HepG2 (cell line): ENCODE data around the gene MTA1. TPM values are rescaled to one million over a fixed set of nuclear protein-coding genes. Genes with fewer than 3 reads are reported as not detected.

Experiments
- ATAC-seq: fragments of 200-7000 bp; cut with Tn5 transposase; 3 replicates; pipeline ENCODE4 v1.9.1; 2020; ENCODE audit warnings: mild to moderate bottlenecking, moderate library complexity
- BruUV-seq: library from RNA; stranded (reverse); fragments of 400-500 nt; replicated peaks from 2 replicates; lab custom pipeline; 2021; lab: Mats Ljungman, UMichigan
- CTCF ChIA-PET: fragments of 300-600 bp; formaldehyde crosslinking; extraction: SDS; loops from one replicate; lab custom pipeline; 2021; ENCODE audit warnings: low total read pairs, inconsistent platforms, low intra/inter-chr PET ratio; lab: Yijun Ruan, JAX
- POLR2A ChIA-PET: fragments of 350-600 bp; sonication (Branson Sonifier 250); formaldehyde crosslinking; loops from one replicate; lab custom pipeline; 2020; ENCODE audit warnings: antibody characterized with exemption, inconsistent platforms; lab: Yijun Ruan, JAX
- DNase-seq: peaks from one replicate; pipeline ENCODE4 v3.0.0-alpha.2; 2015; ENCODE audit warnings: low spot score
- FAIRE-seq: peaks from 3 replicates; lab custom pipeline; 2011; peaks lifted over from hg19 to GRCh38; lab: Jason Lieb, UNC
- H2AFZ ChIP-seq: one replicate; pipeline ENCODE4 v1.6.1; 2011; ENCODE audit warnings: low read length, inconsistent platforms
- H3K27ac ChIP-seq: fragments of 300-600 bp; 3 replicates; pipeline ENCODE4 v1.8.0; 2011; ENCODE audit warnings: mixed run types, mild to moderate bottlenecking, mixed read lengths, low read length, inconsistent platforms; ENCODE audit not compliant: insufficient read depth; ENCODE audit errors: extremely low read length
- H3K27me3 ChIP-seq, 2 experiments: fragments of 200-600 bp in 1 of 2; 2 replicates in 1 of 2; 3 replicates in 1 of 2; pipeline versions ENCODE4 v1.6.0 to v1.8.0; 2011; ENCODE audit warnings: low read length in 2 of 2, mild to moderate bottlenecking in 2 of 2, moderate library complexity in 2 of 2, inconsistent platforms in 1 of 2; ENCODE audit not compliant: insufficient read depth in 2 of 2, control insufficient read depth in 1 of 2
- H3K36me3 ChIP-seq, 2 experiments: fragments of 200-600 bp in 1 of 2; replicated peaks in 1 of 2; 2 replicates in 1 of 2; 3 replicates in 1 of 2; pipeline versions ENCODE4 v1.5.1 to v1.8.0; 2011; ENCODE audit warnings: low read length in 2 of 2, inconsistent platforms in 1 of 2; ENCODE audit not compliant: insufficient read depth in 2 of 2, control insufficient read depth in 1 of 2
- H3K4me1 ChIP-seq: 2 replicates; pipeline ENCODE4 v1.5.1; 2012; ENCODE audit warnings: low read length, inconsistent platforms; ENCODE audit not compliant: insufficient read depth
- H3K4me2 ChIP-seq: 2 replicates; pipeline ENCODE4 v1.6.0; 2011; ENCODE audit warnings: low read depth, low read length, inconsistent platforms
- H3K4me3 ChIP-seq, 3 experiments: fragments of 200-600 bp in 1 of 3; sonication (generic), shearing (Covaris generic) in 1 of 3; replicated peaks in 1 of 3; 2 replicates each; pipeline ENCODE4 v1.5.1; 2011 to 2016; ENCODE audit warnings: low read length in 3 of 3, inconsistent platforms in 2 of 3, low read depth in 2 of 3, mild to moderate bottlenecking in 2 of 3, control low read depth in 1 of 3, mixed read lengths in 1 of 3; ENCODE audit not compliant: insufficient read depth in 1 of 3
- H3K79me2 ChIP-seq: one replicate; pipeline ENCODE4 v1.6.1; 2011; ENCODE audit warnings: low read length, inconsistent platforms; ENCODE audit not compliant: insufficient read depth
- H3K9ac ChIP-seq: 2 replicates; pipeline ENCODE4 v1.6.0; 2011; ENCODE audit warnings: mild to moderate bottlenecking, low read depth, low read length, inconsistent platforms; ENCODE audit not compliant: insufficient read depth
- H3K9me3 ChIP-seq: 2 replicates; pipeline ENCODE4 v1.5.1; 2012; ENCODE audit warnings: mild to moderate bottlenecking, low read length
- H4K20me1 ChIP-seq: 2 replicates; pipeline ENCODE4 v1.6.0; 2011; ENCODE audit warnings: inconsistent platforms, mild to moderate bottlenecking, low read length, moderate library complexity; ENCODE audit not compliant: insufficient read depth
- AGO2 ChIP-seq: fragments of 200-400 bp; formaldehyde crosslinking; optimal IDR thresholded peaks from 2 replicates; pipeline ENCODE3; 2017; ENCODE audit warnings: mild to moderate bottlenecking, low read depth, low read length, moderate library complexity
- ATRX ChIP-seq: sonication (generic); formaldehyde crosslinking; IDR thresholded peaks from 2 replicates; pipeline ENCODE4 v1.4.0; 2020; ENCODE audit warnings: missing genetic modification reagents, borderline replicate concordance
- MAX ChIP-seq: IDR thresholded peaks from 2 replicates; pipeline ENCODE4 v1.6.1; 2012; ENCODE audit warnings: inconsistent platforms
- MTF2 ChIP-seq: sonication (generic); formaldehyde crosslinking; IDR thresholded peaks from 2 replicates; pipeline ENCODE4 v1.5.0; 2020; ENCODE audit warnings: missing genetic modification reagents, borderline replicate concordance
- NFE2L2 ChIP-seq: fragments of 150-350 bp; IDR thresholded peaks from 2 replicates; pipeline ENCODE4 v1.6.1; 2014; ENCODE audit warnings: low read length
- PCBP2 ChIP-seq: fragments of 200-400 bp; formaldehyde crosslinking; optimal IDR thresholded peaks from 2 replicates; pipeline ENCODE3; 2018; ENCODE audit warnings: low read length, low read depth; ENCODE audit not compliant: poor library complexity, severe bottlenecking
- RNF219 ChIP-seq: sonication (generic); formaldehyde crosslinking; IDR thresholded peaks from 2 replicates; pipeline ENCODE4 v1.5.0; 2020; ENCODE audit warnings: mild to moderate bottlenecking, missing genetic modification reagents
- SMAD9 ChIP-seq: sonication (generic); formaldehyde crosslinking; IDR thresholded peaks from 2 replicates; pipeline ENCODE4 v1.5.1; 2020; ENCODE audit warnings: mild to moderate bottlenecking, missing genetic modification reagents
- SNAPC4 ChIP-seq: sonication (generic); formaldehyde crosslinking; IDR thresholded peaks from 2 replicates; pipeline ENCODE4 v1.4.0; 2020; ENCODE audit warnings: mild to moderate bottlenecking, missing genetic modification reagents
- TRIM24 ChIP-seq: sonication (generic); formaldehyde crosslinking; IDR thresholded peaks from 2 replicates; pipeline ENCODE4 v1.8.0; 2022; ENCODE audit warnings: mild to moderate bottlenecking, missing genetic modification reagents
- ZFP41 ChIP-seq: sonication (generic); formaldehyde crosslinking; IDR thresholded peaks from 2 replicates; pipeline ENCODE4 v1.4.0; 2020; ENCODE audit warnings: mild to moderate bottlenecking, missing genetic modification reagents, borderline replicate concordance
- ZNF777 ChIP-seq: sonication (generic); formaldehyde crosslinking; IDR thresholded peaks from 2 replicates; pipeline ENCODE4 v1.4.0; 2020; ENCODE audit warnings: missing genetic modification reagents
- WGBS: methylation state at CpG from one replicate; pipeline ENCODE4 v1.1.6; 2017; ENCODE audit warnings: low lambda C conversion rate; 5-methylcytosine and 5-hydroxymethylcytosine counted together
- in situ Hi-C: cut with HindIII; loops from 2 replicates; pipeline ENCODE4 v1.10.0; 2017; ENCODE audit warnings: low pct_unique_long_range_greater_than_20kb; ENCODE audit not compliant: extremely low pct_ligation_motif_present
- intact Hi-C: fragments of 100-400 bp; cut with micrococcal nuclease; formaldehyde crosslinking; loops from one replicate; pipeline ENCODE4 v1.10.0; 2022; ENCODE audit not compliant: unreplicated experiment
- polyA plus RNA-seq, 8 experiments: library from polyadenylated mRNA; depleted of rRNA in 3 of 8; stranded (reverse) in 7 of 8; unstranded in 1 of 8; fragments of >200 nt; fragmentation: Illumina TruSeq in 4 of 8; extraction: Trizol in 4 of 8; gene quantifications; 2 replicates each; pipeline versions ENCODE4 v1.2.1 to v1.2.3, GENCODE V29; 2011 to 2016; ENCODE audit warnings: low read depth in 4 of 8, missing spikeins in 1 of 8, mixed read lengths in 1 of 8; ENCODE audit not compliant: insufficient read depth in 1 of 8
- total RNA-seq, 5 experiments: library from RNA; depleted of rRNA; stranded (reverse); fragments of >200 nt; fragmentation: Illumina TruSeq; extraction: Trizol; gene quantifications; 2 replicates each; pipeline ENCODE4 v1.2.3, GENCODE V29; 2016; ENCODE audit warnings: low read depth in 1 of 5

MTA1 gene
- total and polyA plus RNA-seq, 2 of the 13 experiments (the other 11 are each of a cell fraction or from before 2014, with no cell fraction given) = 35.2 to 85.8 TPM

GRCh38 chr14:105452963-105453362 is 33.3 kb downstream of the MTA1 start (continued):
- TF ChIP-seq TRIM24 (CRISPR knock-in tag) = no peak
- no peak for TF ChIP-seq SNAPC4
- TF ChIP-seq ZNF777 (CRISPR knock-in tag) = no peak
- no peak for TF ChIP-seq ATRX (CRISPR knock-in tag)
- no peak for TF ChIP-seq ZFP41 (CRISPR knock-in tag)

- CTCF ChIA-PET = no interaction called here
- no peak for TF ChIP-seq MTF2 (CRISPR knock-in tag)
- no peak for TF ChIP-seq NFE2L2
- no peak for TF ChIP-seq SMAD9 (CRISPR knock-in tag)
- peak; percentile 65 for TF ChIP-seq AGO2
- TF ChIP-seq PCBP2 = no peak
- TF ChIP-seq MAX = no peak
- TF ChIP-seq RNF219 (CRISPR knock-in tag) = no peak
- WGBS = over 99% methylated on average over 7 of the region's 14 CpGs
- BruUV-seq = no TSS peak
- POLR2A ChIA-PET = no interaction called here
- no peaks in the 10 kb centered on the region for H4K20me1 ChIP-seq
- H2AFZ ChIP-seq = no peak overlapping the region
- intact Hi-C loops (no loop called here), in situ Hi-C loops (no loop called here)
- H3K4me3 ChIP-seq = no peak overlapping the region
- DNase-seq (no peak), FAIRE-seq (no peak), ATAC-seq (no peak)
- no peaks in the 10 kb centered on the region for H3K9me3 ChIP-seq
- H3K27ac ChIP-seq = no peak overlapping the region
- no peak overlapping the region for H3K9ac ChIP-seq
- H3K27me3 ChIP-seq = no peaks in the 10 kb centered on the region
- H3K4me2 ChIP-seq = no peak overlapping the region
- H3K4me1 ChIP-seq = no peaks in the 10 kb centered on the region
- peaks cover 24 to 52% of the 10 kb centered on the region in 2 experiments; a peak in 4 of 5 replicates for H3K36me3 ChIP-seq
- no peaks in the 10 kb centered on the region for H3K79me2 ChIP-seq
Observed at GRCh38 chr14:105453847-105454246, 34.2 kb downstream of the MTA1 start.
